G401 (cell line): ENCODE results near the gene PIK3CB. TPM values are rescaled to one million over a fixed set of nuclear protein-coding genes. Genes with fewer than 3 reads are reported as not detected.
"Not testable (repeated sequence)": the region's sequence is repeated elsewhere in the genome, so short reads cannot be mapped to it uniquely, and the experiment has no call there.

ENCODE experiments used
- DNase-seq: peaks from one replicate; pipeline ENCODE4 v3.0.0-alpha.2; 2015; ENCODE audit warnings: low spot score
- in situ Hi-C: cut with HindIII; loops from 2 replicates; pipeline ENCODE4 v1.10.0; 2016; ENCODE audit warnings: low sequenced_read_pairs, mixed read lengths
- total RNA-seq: library from RNA; depleted of rRNA; stranded (reverse); fragments of >200 nt; shearing (Covaris generic); gene quantifications from 2 replicates; pipeline ENCODE4 v1.2.3, GENCODE V29; 2014

PIK3CB gene
- total RNA-seq, 1 experiment from 2014 or later: 25.4 TPM

GRCh38 chr3:138775254-138775595 lies 59.5 kb downstream of the PIK3CB start:
- no peak for DNase-seq
- in situ Hi-C loops: no loop called here

GRCh38 chr3:138774529-138775253 lies 60.0 kb downstream of the PIK3CB start:
- DNase-seq: peak; percentile 87
- in situ Hi-C loops: no loop called here

- no peak for DNase-seq
- in situ Hi-C loops: no loop called here
These were observed 63.1 kb downstream of the PIK3CB start for GRCh38 chr3:138771585-138771984.

GRCh38 chr3:138769616-138770015 lies 65.1 kb downstream of the PIK3CB start:
- in situ Hi-C loops: no loop called here
- no peak for DNase-seq

- no peak for DNase-seq
- in situ Hi-C loops: no loop called here
These were observed 65.8 kb downstream of the PIK3CB start for GRCh38 chr3:138768946-138769345.

- no peak for DNase-seq
- in situ Hi-C loops: no loop called here
These were observed 66.6 kb downstream of the PIK3CB start for GRCh38 chr3:138768125-138768524.

GRCh38 chr3:138767498-138768104 lies 67.1 kb downstream of the PIK3CB start:
- in situ Hi-C loops: no loop called here
- no peak for DNase-seq

GRCh38 chr3:138761002-138761401 lies 73.7 kb downstream of the PIK3CB start:
- in situ Hi-C loops: no loop called here
- DNase-seq: no peak

GRCh38 chr3:138748190-138748589 lies 86.5 kb downstream of the PIK3CB start:
- in situ Hi-C loops: no loop called here
- no peak for DNase-seq

GRCh38 chr3:138747225-138747624 lies 87.5 kb downstream of the PIK3CB start:
- in situ Hi-C loops: no loop called here
- DNase-seq: peak; percentile 75

- in situ Hi-C loops: no loop called here
- no peak for DNase-seq
These were observed 94.7 kb downstream of the PIK3CB start for GRCh38 chr3:138740072-138740471.

GRCh38 chr3:138732456-138732855 lies 102.3 kb downstream of the PIK3CB start:
- DNase-seq: no peak
- in situ Hi-C loops: loop anchor here (5.0 kb wide), 1 partner anchor 95 kb away; no protein-coding TSS in a partner anchor

GRCh38 chr3:138726946-138727730 lies 107.6 kb downstream of the PIK3CB start:
- in situ Hi-C loops: no loop called here
- DNase-seq: no peak

- in situ Hi-C loops, DNase-seq: not testable (repeated sequence)
These were observed 108.7 kb downstream of the PIK3CB start for GRCh38 chr3:138726042-138726441.

- DNase-seq: no peak
- in situ Hi-C loops: no loop called here
These were observed 109.6 kb downstream of the PIK3CB start for GRCh38 chr3:138725116-138725515.

- in situ Hi-C loops: no loop called here
- DNase-seq: no peak
These were observed 110.3 kb downstream of the PIK3CB start for GRCh38 chr3:138724443-138724842.

GRCh38 chr3:138718849-138719248 lies 115.9 kb downstream of the PIK3CB start:
- no peak for DNase-seq
- in situ Hi-C loops: no loop called here

GRCh38 chr3:138717348-138717747 lies 117.4 kb downstream of the PIK3CB start:
- DNase-seq: no peak
- in situ Hi-C loops: no loop called here

- in situ Hi-C loops: no loop called here
- no peak for DNase-seq
These were observed 122.6 kb downstream of the PIK3CB start for GRCh38 chr3:138712086-138712485.

GRCh38 chr3:138705675-138706074 lies 129.1 kb downstream of the PIK3CB start:
- in situ Hi-C loops: no loop called here
- DNase-seq: no peak
